SK-N-SH treated with all-trans-retinoic acid at 6 μM for 48 hours (cell line): ENCODE results near the gene SLC22A25.

Experiments used
- ATAC-seq: fragments of 200-7000 bp; cut with Tn5 transposase; 3 replicates; pipeline ENCODE4 v1.9.1; 2020; ENCODE audit warnings: mild to moderate bottlenecking, moderate library complexity
- ARNTL ChIP-seq: fragments of 450-650 bp; formaldehyde crosslinking; IDR thresholded peaks from 2 replicates; pipeline ENCODE4 v1.5.0; 2020; ENCODE audit warnings: low read depth, mild to moderate bottlenecking, moderate library complexity, borderline replicate concordance
- BACH2 ChIP-seq: fragments of 250-450 bp; sonication (Bioruptor Pico); IDR thresholded peaks from 2 replicates; pipeline ENCODE4 v1.9.0; 2021; ENCODE audit warnings: mild to moderate bottlenecking, borderline replicate concordance
- CSDC2 ChIP-seq: fragments of 250-450 bp; sonication (Bioruptor Pico); IDR thresholded peaks from 2 replicates; pipeline ENCODE4 v1.5.0; 2020; ENCODE audit warnings: mild to moderate bottlenecking, moderate library complexity
- ESRRG ChIP-seq: fragments of 250-450 bp; sonication (Bioruptor Pico); IDR thresholded peaks from 2 replicates; pipeline ENCODE4 v1.6.1; 2021; ENCODE audit warnings: mild to moderate bottlenecking
- GLIS3 ChIP-seq: fragments of 250-450 bp; sonication (Bioruptor Pico); IDR thresholded peaks from 2 replicates; pipeline ENCODE4 v1.5.0; 2020; ENCODE audit warnings: mild to moderate bottlenecking, moderate library complexity
- ISL1 ChIP-seq: fragments of 250-450 bp; sonication (Bioruptor Pico); IDR thresholded peaks from 2 replicates; pipeline ENCODE4 v2.1.2; 2022; ENCODE audit warnings: mild to moderate bottlenecking, moderate library complexity
- OSR1 ChIP-seq: fragments of 250-450 bp; sonication (Bioruptor Pico); IDR thresholded peaks from 2 replicates; pipeline ENCODE4 v1.8.0; 2022; ENCODE audit warnings: moderate library complexity, mild to moderate bottlenecking, inconsistent platforms
- PPARA ChIP-seq: fragments of 250-450 bp; sonication (Bioruptor Pico); IDR thresholded peaks from 2 replicates; pipeline ENCODE4 v1.5.0; 2020; ENCODE audit warnings: mild to moderate bottlenecking, borderline replicate concordance
- RARB ChIP-seq: fragments of 250-450 bp; sonication (Bioruptor Pico); IDR thresholded peaks from 2 replicates; pipeline ENCODE4 v1.8.0; 2021; ENCODE audit warnings: mild to moderate bottlenecking, moderate library complexity
- SNAI2 ChIP-seq: fragments of 250-450 bp; sonication (Bioruptor Pico); IDR thresholded peaks from 2 replicates; pipeline ENCODE4 v1.5.0; 2020; ENCODE audit warnings: mild to moderate bottlenecking, moderate library complexity
- TCF4 ChIP-seq: fragments of 250-450 bp; sonication (Bioruptor Pico); IDR thresholded peaks from 2 replicates; pipeline ENCODE4 v1.8.0; 2021; ENCODE audit warnings: mild to moderate bottlenecking, moderate library complexity, borderline replicate concordance
- TOX ChIP-seq: fragments of 250-450 bp; sonication (Bioruptor Pico); IDR thresholded peaks from 2 replicates; pipeline ENCODE4 v1.8.0; 2021; ENCODE audit warnings: mild to moderate bottlenecking, moderate library complexity, borderline replicate concordance
- ZFP3 ChIP-seq: fragments of 250-450 bp; sonication (Bioruptor Pico); IDR thresholded peaks from 2 replicates; pipeline ENCODE4 v1.5.0; 2020; ENCODE audit warnings: mild to moderate bottlenecking, moderate library complexity
- ZFP30 ChIP-seq: fragments of 450-650 bp; formaldehyde crosslinking; IDR thresholded peaks from 2 replicates; pipeline ENCODE4 v1.5.0; 2022; ENCODE audit warnings: mild to moderate bottlenecking, moderate library complexity
- ZNF565 ChIP-seq: fragments of 450-650 bp; formaldehyde crosslinking; conservative IDR thresholded peaks from 2 replicates; pipeline ENCODE4 v1.5.0; 2020; ENCODE audit warnings: low read depth, mild to moderate bottlenecking, moderate library complexity
- ZNF70 ChIP-seq: fragments of 450-650 bp; formaldehyde crosslinking; IDR thresholded peaks from 2 replicates; pipeline ENCODE4 v1.5.0; 2020; ENCODE audit warnings: mild to moderate bottlenecking, moderate library complexity
- ZNF8 ChIP-seq: fragments of 450-650 bp; formaldehyde crosslinking; IDR thresholded peaks from 2 replicates; pipeline ENCODE4 v1.5.0; 2020; ENCODE audit warnings: mild to moderate bottlenecking, moderate library complexity
- TF ChIP-seq, protein P1 (sequence below): fragments of 250-450 bp; sonication (Bioruptor Pico); IDR thresholded peaks from 2 replicates; pipeline ENCODE4 v1.5.0; 2020; ENCODE audit warnings: mild to moderate bottlenecking, moderate library complexity
- TF ChIP-seq, protein P2 (sequence below): fragments of 250-450 bp; sonication (Bioruptor Pico); IDR thresholded peaks from 2 replicates; pipeline ENCODE4 v1.5.1; 2021; ENCODE audit warnings: mild to moderate bottlenecking, moderate library complexity
- TF ChIP-seq, protein P3 (sequence below): fragments of 250-450 bp; sonication (Bioruptor Pico); IDR thresholded peaks from 2 replicates; pipeline ENCODE4 v1.5.1; 2020; ENCODE audit warnings: low read depth, mild to moderate bottlenecking, moderate library complexity
- TF ChIP-seq, protein P4 (sequence below): fragments of 250-450 bp; sonication (Bioruptor Pico); IDR thresholded peaks from 2 replicates; pipeline ENCODE4 v1.8.0; 2020; ENCODE audit warnings: mild to moderate bottlenecking, moderate library complexity, borderline replicate concordance
- TF ChIP-seq, protein P5 (sequence below): fragments of 250-450 bp; sonication (Bioruptor Pico); IDR thresholded peaks from 2 replicates; pipeline ENCODE4 v1.8.0; 2021; ENCODE audit warnings: low read depth, mild to moderate bottlenecking, moderate library complexity, borderline replicate concordance

SLC22A25 gene

DNA sequence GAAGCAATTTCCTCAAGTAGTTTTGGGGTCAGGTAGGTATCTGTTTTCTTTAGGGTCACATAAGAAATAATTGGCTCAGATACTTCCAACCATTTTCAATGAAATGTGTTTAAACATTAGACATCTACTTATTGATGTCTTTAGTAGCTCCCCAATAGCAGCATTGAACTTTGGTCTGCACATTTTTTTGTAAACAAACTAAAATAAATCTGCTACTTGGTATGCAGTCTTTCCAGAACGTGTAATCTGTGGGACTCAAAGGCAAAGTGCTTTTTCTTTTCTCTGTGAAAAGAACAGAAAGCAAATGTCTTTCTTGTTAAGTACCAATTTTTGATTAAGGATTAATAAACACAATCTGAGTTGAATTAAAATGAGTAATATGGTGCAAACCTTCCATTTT, 13.6 kb downstream of the SLC22A25 start:
- TF ChIP-seq ISL1: no peak
- TF ChIP-seq, protein P1, sequence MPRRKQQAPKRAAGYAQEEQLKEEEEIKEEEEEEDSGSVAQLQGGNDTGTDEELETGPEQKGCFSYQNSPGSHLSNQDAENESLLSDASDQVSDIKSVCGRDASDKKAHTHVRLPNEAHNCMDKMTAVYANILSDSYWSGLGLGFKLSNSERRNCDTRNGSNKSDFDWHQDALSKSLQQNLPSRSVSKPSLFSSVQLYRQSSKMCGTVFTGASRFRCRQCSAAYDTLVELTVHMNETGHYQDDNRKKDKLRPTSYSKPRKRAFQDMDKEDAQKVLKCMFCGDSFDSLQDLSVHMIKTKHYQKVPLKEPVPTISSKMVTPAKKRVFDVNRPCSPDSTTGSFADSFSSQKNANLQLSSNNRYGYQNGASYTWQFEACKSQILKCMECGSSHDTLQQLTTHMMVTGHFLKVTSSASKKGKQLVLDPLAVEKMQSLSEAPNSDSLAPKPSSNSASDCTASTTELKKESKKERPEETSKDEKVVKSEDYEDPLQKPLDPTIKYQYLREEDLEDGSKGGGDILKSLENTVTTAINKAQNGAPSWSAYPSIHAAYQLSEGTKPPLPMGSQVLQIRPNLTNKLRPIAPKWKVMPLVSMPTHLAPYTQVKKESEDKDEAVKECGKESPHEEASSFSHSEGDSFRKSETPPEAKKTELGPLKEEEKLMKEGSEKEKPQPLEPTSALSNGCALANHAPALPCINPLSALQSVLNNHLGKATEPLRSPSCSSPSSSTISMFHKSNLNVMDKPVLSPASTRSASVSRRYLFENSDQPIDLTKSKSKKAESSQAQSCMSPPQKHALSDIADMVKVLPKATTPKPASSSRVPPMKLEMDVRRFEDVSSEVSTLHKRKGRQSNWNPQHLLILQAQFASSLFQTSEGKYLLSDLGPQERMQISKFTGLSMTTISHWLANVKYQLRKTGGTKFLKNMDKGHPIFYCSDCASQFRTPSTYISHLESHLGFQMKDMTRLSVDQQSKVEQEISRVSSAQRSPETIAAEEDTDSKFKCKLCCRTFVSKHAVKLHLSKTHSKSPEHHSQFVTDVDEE (CRISPR knock-in tag): no peak
- TF ChIP-seq TCF4: no peak
- TF ChIP-seq ZNF8 (CRISPR knock-in tag): no peak
- TF ChIP-seq, protein P2, sequence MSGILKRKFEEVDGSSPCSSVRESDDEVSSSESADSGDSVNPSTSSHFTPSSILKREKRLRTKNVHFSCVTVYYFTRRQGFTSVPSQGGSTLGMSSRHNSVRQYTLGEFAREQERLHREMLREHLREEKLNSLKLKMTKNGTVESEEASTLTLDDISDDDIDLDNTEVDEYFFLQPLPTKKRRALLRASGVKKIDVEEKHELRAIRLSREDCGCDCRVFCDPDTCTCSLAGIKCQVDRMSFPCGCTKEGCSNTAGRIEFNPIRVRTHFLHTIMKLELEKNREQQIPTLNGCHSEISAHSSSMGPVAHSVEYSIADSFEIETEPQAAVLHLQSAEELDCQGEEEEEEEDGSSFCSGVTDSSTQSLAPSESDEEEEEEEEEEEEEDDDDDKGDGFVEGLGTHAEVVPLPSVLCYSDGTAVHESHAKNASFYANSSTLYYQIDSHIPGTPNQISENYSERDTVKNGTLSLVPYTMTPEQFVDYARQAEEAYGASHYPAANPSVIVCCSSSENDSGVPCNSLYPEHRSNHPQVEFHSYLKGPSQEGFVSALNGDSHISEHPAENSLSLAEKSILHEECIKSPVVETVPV (CRISPR knock-in tag): no peak
- no peak for TF ChIP-seq GLIS3 (CRISPR knock-in tag)
- no peak for TF ChIP-seq SNAI2 (CRISPR knock-in tag)
- TF ChIP-seq TOX (CRISPR knock-in tag): no peak
- TF ChIP-seq ZFP3 (CRISPR knock-in tag): no peak
- TF ChIP-seq ZNF565 (CRISPR knock-in tag): no peak
- no peak for TF ChIP-seq CSDC2
- no peak for TF ChIP-seq ZFP30
- TF ChIP-seq PPARA (CRISPR knock-in tag): no peak
- TF ChIP-seq BACH2 (CRISPR knock-in tag): no peak
- TF ChIP-seq RARB: no peak

DNA sequence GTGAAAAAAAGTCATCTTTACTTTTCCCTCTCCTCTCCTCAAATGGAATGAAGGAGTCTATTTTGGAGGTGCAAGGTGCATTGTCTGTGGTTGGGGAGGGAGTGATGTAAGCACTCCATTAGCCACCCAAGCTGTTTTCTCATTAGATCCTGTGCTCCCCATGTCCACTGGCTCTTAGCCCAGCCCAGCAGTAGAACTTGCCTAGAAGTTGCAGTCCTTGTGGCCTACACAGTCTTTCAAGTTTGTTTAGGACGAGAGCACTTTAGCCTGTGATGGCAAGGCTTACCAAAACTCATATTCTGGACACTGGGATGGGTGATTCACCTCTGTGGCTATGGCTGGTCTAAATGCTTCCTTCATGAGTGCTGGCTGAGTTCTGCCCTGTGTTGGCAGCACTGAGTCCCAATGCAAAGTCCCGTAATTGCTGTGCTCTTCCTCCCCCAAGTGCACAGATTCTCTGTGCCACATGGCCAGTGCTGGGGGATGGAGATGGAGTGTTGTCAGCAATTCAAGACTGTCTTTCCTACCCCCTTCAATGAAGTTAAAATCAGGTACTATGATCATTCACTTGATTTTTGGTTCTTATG, 15.8 kb downstream of the SLC22A25 start:
- TF ChIP-seq, protein P2 (CRISPR knock-in tag): no peak
- TF ChIP-seq ZNF8 (CRISPR knock-in tag) (no peak), ARNTL (no peak), BACH2 (CRISPR knock-in tag) (no peak), ZFP30 (no peak), ZNF565 (CRISPR knock-in tag) (no peak), ZNF70 (CRISPR knock-in tag) (no peak), OSR1 (CRISPR knock-in tag) (no peak), PPARA (CRISPR knock-in tag) (no peak), ISL1 (no peak), ESRRG (CRISPR knock-in tag) (no peak), GLIS3 (CRISPR knock-in tag) (no peak)
- TF ChIP-seq, protein P3, sequence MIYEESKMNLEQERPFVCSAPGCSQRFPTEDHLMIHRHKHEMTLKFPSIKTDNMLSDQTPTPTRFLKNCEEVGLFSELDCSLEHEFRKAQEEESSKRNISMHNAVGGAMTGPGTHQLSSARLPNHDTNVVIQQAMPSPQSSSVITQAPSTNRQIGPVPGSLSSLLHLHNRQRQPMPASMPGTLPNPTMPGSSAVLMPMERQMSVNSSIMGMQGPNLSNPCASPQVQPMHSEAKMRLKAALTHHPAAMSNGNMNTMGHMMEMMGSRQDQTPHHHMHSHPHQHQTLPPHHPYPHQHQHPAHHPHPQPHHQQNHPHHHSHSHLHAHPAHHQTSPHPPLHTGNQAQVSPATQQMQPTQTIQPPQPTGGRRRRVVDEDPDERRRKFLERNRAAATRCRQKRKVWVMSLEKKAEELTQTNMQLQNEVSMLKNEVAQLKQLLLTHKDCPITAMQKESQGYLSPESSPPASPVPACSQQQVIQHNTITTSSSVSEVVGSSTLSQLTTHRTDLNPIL (CRISPR knock-in tag): no peak
- TF ChIP-seq, protein P4, sequence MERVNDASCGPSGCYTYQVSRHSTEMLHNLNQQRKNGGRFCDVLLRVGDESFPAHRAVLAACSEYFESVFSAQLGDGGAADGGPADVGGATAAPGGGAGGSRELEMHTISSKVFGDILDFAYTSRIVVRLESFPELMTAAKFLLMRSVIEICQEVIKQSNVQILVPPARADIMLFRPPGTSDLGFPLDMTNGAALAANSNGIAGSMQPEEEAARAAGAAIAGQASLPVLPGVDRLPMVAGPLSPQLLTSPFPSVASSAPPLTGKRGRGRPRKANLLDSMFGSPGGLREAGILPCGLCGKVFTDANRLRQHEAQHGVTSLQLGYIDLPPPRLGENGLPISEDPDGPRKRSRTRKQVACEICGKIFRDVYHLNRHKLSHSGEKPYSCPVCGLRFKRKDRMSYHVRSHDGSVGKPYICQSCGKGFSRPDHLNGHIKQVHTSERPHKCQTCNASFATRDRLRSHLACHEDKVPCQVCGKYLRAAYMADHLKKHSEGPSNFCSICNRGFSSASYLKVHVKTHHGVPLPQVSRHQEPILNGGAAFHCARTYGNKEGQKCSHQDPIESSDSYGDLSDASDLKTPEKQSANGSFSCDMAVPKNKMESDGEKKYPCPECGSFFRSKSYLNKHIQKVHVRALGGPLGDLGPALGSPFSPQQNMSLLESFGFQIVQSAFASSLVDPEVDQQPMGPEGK (CRISPR knock-in tag): no peak
- TF ChIP-seq, protein P1 (CRISPR knock-in tag): no peak
- TF ChIP-seq, protein P5, sequence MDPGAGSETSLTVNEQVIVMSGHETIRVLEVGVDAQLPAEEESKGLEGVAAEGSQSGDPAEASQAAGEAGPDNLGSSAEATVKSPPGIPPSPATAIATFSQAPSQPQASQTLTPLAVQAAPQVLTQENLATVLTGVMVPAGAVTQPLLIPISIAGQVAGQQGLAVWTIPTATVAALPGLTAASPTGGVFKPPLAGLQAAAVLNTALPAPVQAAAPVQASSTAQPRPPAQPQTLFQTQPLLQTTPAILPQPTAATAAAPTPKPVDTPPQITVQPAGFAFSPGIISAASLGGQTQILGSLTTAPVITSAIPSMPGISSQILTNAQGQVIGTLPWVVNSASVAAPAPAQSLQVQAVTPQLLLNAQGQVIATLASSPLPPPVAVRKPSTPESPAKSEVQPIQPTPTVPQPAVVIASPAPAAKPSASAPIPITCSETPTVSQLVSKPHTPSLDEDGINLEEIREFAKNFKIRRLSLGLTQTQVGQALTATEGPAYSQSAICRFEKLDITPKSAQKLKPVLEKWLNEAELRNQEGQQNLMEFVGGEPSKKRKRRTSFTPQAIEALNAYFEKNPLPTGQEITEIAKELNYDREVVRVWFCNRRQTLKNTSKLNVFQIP (CRISPR knock-in tag): no peak
- ATAC-seq: no peak

More for the DNA sequence above, 13.6 kb downstream of the SLC22A25 start:
- ATAC-seq: no peak
